Measurements from ENCODE around the gene L1CAM. TPM values are rescaled to one million over a fixed set of nuclear protein-coding genes. Genes with fewer than 3 reads are reported as not detected.
A peak's percentile ranks its signal among the peaks of the same experiment; 100 is the strongest.

L1CAM gene
- total and polyA plus RNA-seq, 9 of the 15 experiments (the other 6 are each of a cell fraction or from before 2014, with no cell fraction given) = 0.09 to 0.86 (median 0.26) TPM; not detected in 3

DNA sequence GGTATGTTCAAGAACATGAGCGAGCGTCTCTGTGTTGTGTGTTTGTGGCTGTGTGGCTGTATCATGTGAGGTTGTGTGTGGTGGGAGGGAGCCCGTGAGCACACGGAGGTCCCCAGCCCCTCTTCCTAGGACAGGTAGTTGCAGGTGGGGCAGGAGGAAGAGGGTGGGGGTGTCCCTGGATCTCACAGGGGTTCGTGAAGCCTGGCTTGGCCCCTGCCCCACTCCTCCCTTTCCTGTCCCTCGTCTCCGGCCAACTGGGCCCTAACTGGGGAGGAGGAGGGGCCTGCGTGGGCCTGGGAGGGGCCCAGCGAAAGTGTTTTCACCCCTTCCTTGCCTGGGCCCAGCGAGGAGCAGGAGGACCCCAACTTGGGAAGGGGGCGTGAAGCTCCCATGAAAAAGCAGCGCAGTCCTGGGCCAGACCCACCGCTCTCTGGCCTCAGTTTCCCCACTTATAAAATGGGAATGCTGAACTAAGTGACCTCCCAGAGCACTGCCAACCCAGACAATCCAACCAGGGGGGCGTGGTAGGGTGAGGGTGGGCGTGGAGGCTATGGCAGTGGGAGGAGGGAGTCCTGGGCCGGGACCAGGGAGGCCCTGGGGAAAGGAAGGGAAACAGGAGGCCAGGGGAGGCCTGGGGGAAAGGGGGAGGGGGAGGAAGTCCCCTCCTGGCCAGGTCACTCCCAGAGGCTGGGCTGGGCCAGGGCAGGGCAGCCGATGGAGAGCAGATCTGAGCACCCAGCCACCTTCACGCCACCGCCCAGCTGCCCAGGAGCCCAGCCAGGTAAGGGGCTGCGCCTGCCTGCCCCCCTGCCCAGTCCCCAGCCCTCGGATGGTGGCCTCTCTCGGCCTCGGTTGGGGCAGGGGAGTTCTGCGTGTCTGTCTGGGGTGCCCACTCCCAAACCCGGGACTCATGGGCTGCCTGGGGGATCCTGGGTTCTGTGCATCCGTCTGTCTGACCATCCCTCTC is 18.3 kb upstream of the L1CAM start, which contains the start of gene AVPR2:
TSS of gene AVPR2 (plus strand) at position 683 of the 967 bp plus-strand sequence. CDS start 473 bp downstream, outside the sequence.
- WGBS (ENCODE audit: insufficient coverage, low coverage, missing lambda C conversion rate) = 57% methylated on average over 11 of the region's 26 CpGs
- Histone ChIP-seq H3K27me3 (ENCODE audit: control insufficient read depth in 2 of 2, insufficient read depth in 2 of 2, low read length in 2 of 2) (no peaks in the 10 kb centered on the region; a peak in 1 of 5 replicates), H3K79me2 (ENCODE audit: control insufficient read depth, insufficient read depth, low read length) (no peaks in the 10 kb centered on the region), H3K4me2 (ENCODE audit: insufficient read depth, low read length) (no peak within 1 kb of the TSS), H3K4me1 (replicated peaks in 1 of 2; ENCODE audit: control insufficient read depth in 2 of 2, insufficient read depth in 2 of 2, low read length in 2 of 2) (peaks cover 15 to 73% of the 10 kb centered on the region in 2 experiments), H3K9me1 (ENCODE audit: control insufficient read depth, insufficient read depth, low read length) (no peaks in the 10 kb centered on the region), H3K36me3 (ENCODE audit: control insufficient read depth, insufficient read depth, low read length) (peaks cover 6% of the 10 kb centered on the region; the same call in 1 of the 3 replicates), H3K4me3 (no peak within 1 kb of the TSS), H3K9ac (ENCODE audit: insufficient read depth in 1 of 2, low read depth in 2 of 2, low read length in 2 of 2) (peak within 1 kb of the TSS in 1 of 2 experiments; percentile 55; a peak in 2 of 4 replicates), H2AFZ (ENCODE audit: low read depth, low read length) (0 out of 2 replicates have a peak within 1 kb of the TSS, but pooled peaks have one; percentile 32), H4K20me1 (replicated peaks; ENCODE audit: control insufficient read depth, insufficient read depth, low read length) (peaks cover 5% of the 10 kb centered on the region; the same call in 1 of the 2 replicates), H3K27ac (ENCODE audit: extremely low read depth, low read depth, low read length) (no peak within 1 kb of the TSS), H3K9me3 (replicated peaks; ENCODE audit: control insufficient read depth, insufficient read depth, low read depth, low read length) (no peaks in the 10 kb centered on the region)
- intact Hi-C loops (cut with micrococcal nuclease) (no loop called here), in situ Hi-C loops (cut with MboI) (no loop called here)
- FAIRE-seq (no peak), ATAC-seq (peak; percentile 21), DNase-seq (ENCODE audit: extremely low read depth in 1 of 4, low spot score in 3 of 4) (peak in 2 of 4 experiments; percentile 31 to 33)
- BruUV-seq (replicated peaks) = no TSS peak
- CTCF ChIA-PET (ENCODE audit: low intra/inter-chr PET ratio) = no interaction called here
- TF ChIP-seq, protein P1, sequence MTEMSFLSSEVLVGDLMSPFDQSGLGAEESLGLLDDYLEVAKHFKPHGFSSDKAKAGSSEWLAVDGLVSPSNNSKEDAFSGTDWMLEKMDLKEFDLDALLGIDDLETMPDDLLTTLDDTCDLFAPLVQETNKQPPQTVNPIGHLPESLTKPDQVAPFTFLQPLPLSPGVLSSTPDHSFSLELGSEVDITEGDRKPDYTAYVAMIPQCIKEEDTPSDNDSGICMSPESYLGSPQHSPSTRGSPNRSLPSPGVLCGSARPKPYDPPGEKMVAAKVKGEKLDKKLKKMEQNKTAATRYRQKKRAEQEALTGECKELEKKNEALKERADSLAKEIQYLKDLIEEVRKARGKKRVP (CRISPR knock-in tag; IDR thresholded peaks at IDR 0.05) = no peak
- no peak for TF ChIP-seq TBP (optimal IDR thresholded peaks at IDR 0.05; ENCODE audit: low read depth, low read length)
- TF ChIP-seq POLR2G (IDR thresholded peaks at IDR 0.05; ENCODE audit: low read depth, low read length) = peak; percentile 69
- no peak for TF ChIP-seq POLR3A (IDR thresholded peaks at IDR 0.05; ENCODE audit: borderline replicate concordance, extremely low read depth, insufficient read depth, insufficient read length)
- TF ChIP-seq NEUROD1 (IDR thresholded peaks at IDR 0.05; ENCODE audit: borderline replicate concordance, low read depth, low read length, partially characterized antibody) = no peak
- TF ChIP-seq NBN (IDR thresholded peaks at IDR 0.05; ENCODE audit: low read depth) = no peak
- POLR2A ChIA-PET = no interaction called here

All from K562 (cell line).